ENCODE measurements around the gene CYP3A7. TPM values are rescaled to one million over a fixed set of nuclear protein-coding genes. Genes with fewer than 3 reads are reported as not detected.
"Not testable (repeated sequence)": the region's sequence is repeated elsewhere in the genome, so short reads cannot be mapped to it uniquely, and the experiment has no call there.

Gene CYP3A7
- total and polyA plus RNA-seq, 8 donors, result 0.11 to 1.3 (median 0.23) TPM; not detected in 1

GRCh38 chr7:99667179-99667578 is 67.8 kb downstream of the CYP3A7 start:
- Histone ChIP-seq H3K4me3 (no peak overlapping the region), H3K36me3 (peaks cover 0 to 67% (median 16%) of the 10 kb centered on the region in 3 donors), H3K9me3 (no peaks in the 10 kb centered on the region), H3K4me1 (no peaks in the 10 kb centered on the region), H3K27me3 (no peaks in the 10 kb centered on the region), H3K27ac (no peak overlapping the region)
- TF ChIP-seq CTCF (IDR thresholded peaks at IDR 0.05), result no peak
- no peak for FAIRE-seq
- intact Hi-C loops (cut with DNase I), result no loop called here
- no peak for DNase-seq
- WGBS, 2 donors, result 74 to 84% methylated on average over 2 of the region's 2 CpGs
- no peak for ATAC-seq

GRCh38 chr7:99666013-99666395 is 69.0 kb downstream of the CYP3A7 start:
- no peak for TF ChIP-seq CTCF (IDR thresholded peaks at IDR 0.05)
- no peak overlapping the region for H3K4me3 ChIP-seq
- no peak overlapping the region for H3K27ac ChIP-seq
- FAIRE-seq (no peak), ATAC-seq (no peak), DNase-seq (no peak)
- H3K27me3 ChIP-seq, result no peaks in the 10 kb centered on the region
- no peaks in the 10 kb centered on the region for H3K9me3 ChIP-seq
- no peaks in the 10 kb centered on the region for H3K4me1 ChIP-seq
- intact Hi-C loops (cut with DNase I), result no loop called here
- WGBS, 2 donors, result 80 to 81% methylated on average over 1 of the region's 1 CpG
- H3K36me3 ChIP-seq, result peaks cover 0 to 65% (median 16%) of the 10 kb centered on the region in 3 donors

- no peak overlapping the region for H3K4me3 ChIP-seq
- intact Hi-C loops (cut with DNase I), result no loop called here
- no peak for DNase-seq
- no peaks in the 10 kb centered on the region for H3K27me3 ChIP-seq
- no peak for TF ChIP-seq CTCF (IDR thresholded peaks at IDR 0.05)
- H3K4me1 ChIP-seq, result no peaks in the 10 kb centered on the region
- H3K27ac ChIP-seq, result no peak overlapping the region
- ATAC-seq, result no peak
- FAIRE-seq, result no peak
- WGBS, 2 donors, result 95 to 98% methylated on average over 3 of the region's 3 CpGs
- peaks cover 0 to 70% (median 16%) of the 10 kb centered on the region in 3 donors for H3K36me3 ChIP-seq
- no peaks in the 10 kb centered on the region for H3K9me3 ChIP-seq
These were observed 69.5 kb downstream of the CYP3A7 start for GRCh38 chr7:99665312-99666012.

- H3K27me3 ChIP-seq; intact Hi-C loops (cut with DNase I); H3K9me3 ChIP-seq; DNase-seq; H3K4me1 ChIP-seq; ATAC-seq; H3K27ac ChIP-seq; H3K4me3 ChIP-seq; FAIRE-seq: not testable (repeated sequence)
- 88 to 93% methylated on average over 5 of the region's 5 CpGs for WGBS, 2 donors
- H3K36me3 ChIP-seq, result peaks cover 0 to 34% (median 3%) of the 10 kb centered on the region in 3 donors
These were observed 77.1 kb downstream of the CYP3A7 start for GRCh38 chr7:99657879-99658278.

Other genes starting within 250 kb of the CYP3A7 start
- gene ZNF394, start 234.9 kb downstream of the CYP3A7 start, total RNA-seq, result 10 to 100 TPM; 10.3 to 16.8 (median 13.2) TPM
- gene ZNF394, start 234.9 kb downstream of the CYP3A7 start, polyA plus RNA-seq, result 10 to 100 TPM; 15.6 to 15.9 TPM
- 1 to 10 TPM; 1.4 to 4.1 (median 2.0) TPM for gene ZKSCAN5, start 230.5 kb downstream of the CYP3A7 start, total RNA-seq
- 1 to 10 TPM; 2.4 TPM for gene ZKSCAN5, start 230.5 kb downstream of the CYP3A7 start, polyA plus RNA-seq
- 1 to 10 TPM; 1.7 to 4.1 (median 2.3) TPM for gene FAM200A, start 183.1 kb downstream of the CYP3A7 start, total RNA-seq
- 1 to 10 TPM; 2.3 to 4.3 TPM for gene FAM200A, start 183.1 kb downstream of the CYP3A7 start, polyA plus RNA-seq
- 10 to 100 TPM; 23.2 to 41.8 (median 29.7) TPM for gene ZNF655, start 176.6 kb downstream of the CYP3A7 start, total RNA-seq
- gene ZNF655, start 176.6 kb downstream of the CYP3A7 start, polyA plus RNA-seq, result 10 to 100 TPM; 42.8 to 45.2 TPM
- gene TMEM225B, start 136.9 kb downstream of the CYP3A7 start, total RNA-seq, result 1 to 10 TPM in 1 of 6 donors, under 1 TPM in 5; 0.16 to 1.1 (median 0.48) TPM
- gene TMEM225B, start 136.9 kb downstream of the CYP3A7 start, polyA plus RNA-seq, result 1 to 10 TPM; 1.2 to 1.5 TPM
- 10 to 100 TPM in 1 of 6 donors, 1 to 10 TPM in 5; 7.4 to 12.8 (median 8.2) TPM for gene ZSCAN25, start 118.2 kb downstream of the CYP3A7 start, total RNA-seq
- 1 to 10 TPM; 4.7 to 5.8 TPM for gene ZSCAN25, start 118.2 kb downstream of the CYP3A7 start, polyA plus RNA-seq
- 100 to 1,000 TPM in 1 of 6 donors, 10 to 100 TPM in 4, 1 to 10 TPM in 1; 10.0 to 129 (median 28.1) TPM for gene CYP3A5, start 55.2 kb downstream of the CYP3A7 start, total RNA-seq
- gene CYP3A5, start 55.2 kb downstream of the CYP3A7 start, polyA plus RNA-seq, result 100 to 1,000 TPM; 108 to 219 TPM
- 10 to 100 TPM in 1 of 6 donors, 1 to 10 TPM in 2, under 1 TPM in 2, not detected in 1; 0.25 to 11.0 (median 3.0) TPM for gene CYP3A4, start 49.0 kb upstream of the CYP3A7 start, total RNA-seq
- gene CYP3A4, start 49.0 kb upstream of the CYP3A7 start, polyA plus RNA-seq, result 1 to 10 TPM; 4.3 to 5.4 TPM
- 1 to 10 TPM in 3 of 6 donors, under 1 TPM in 3; 0.15 to 7.9 (median 0.96) TPM for gene CYP3A43, start 92.8 kb upstream of the CYP3A7 start, total RNA-seq
- gene CYP3A43, start 92.8 kb upstream of the CYP3A7 start, polyA plus RNA-seq, result 1 to 10 TPM; 2.1 to 7.3 TPM
- not detected for gene OR2AE1, start 141.8 kb upstream of the CYP3A7 start, total RNA-seq
- not detected for gene OR2AE1, start 141.8 kb upstream of the CYP3A7 start, polyA plus RNA-seq
- gene TRIM4, start 184.3 kb upstream of the CYP3A7 start, total RNA-seq, result 10 to 100 TPM; 13.8 to 18.6 (median 16.4) TPM
- gene TRIM4, start 184.3 kb upstream of the CYP3A7 start, polyA plus RNA-seq, result 10 to 100 TPM in 1 of 2 donors, 1 to 10 TPM in 1; 9.4 to 13.4 TPM
- 1 to 10 TPM in 4 of 6 donors, under 1 TPM in 2; 0.37 to 8.7 (median 4.7) TPM for gene GJC3, start 194.4 kb upstream of the CYP3A7 start, total RNA-seq
- gene GJC3, start 194.4 kb upstream of the CYP3A7 start, polyA plus RNA-seq, result 1 to 10 TPM; 4.2 to 4.6 TPM
- gene AZGP1, start 240.8 kb upstream of the CYP3A7 start, total RNA-seq, result 100 to 1,000 TPM; 174 to 262 (median 214) TPM
- 100 to 1,000 TPM; 362 to 686 TPM for gene AZGP1, start 240.8 kb upstream of the CYP3A7 start, polyA plus RNA-seq

All from pancreas (tissue), 10 donors.